Testis (tissue), 2 donors: Measurements from ENCODE around the gene PRM3.

Experiments used
- POLR2A ChIP-seq: fragments of 450-650 bp; IDR thresholded peaks from one replicate; pipeline ENCODE4 v1.6.1; 2017; ENCODE audit warnings: antibody characterized with exemption, mild to moderate bottlenecking, moderate library complexity
- TF ChIP-seq, protein P1 (sequence below), 3 experiments: fragments of 450-650 bp in 2 of 3; fragments of 200-600 bp in 1 of 3; sonication (generic) in 1 of 3; IDR thresholded peaks; one replicate each; pipeline ENCODE4 v1.5.1; 2016 to 2019; ENCODE audit warnings: antibody characterized with exemption in 3 of 3, mild to moderate bottlenecking in 2 of 3, moderate library complexity in 1 of 3

DNA sequence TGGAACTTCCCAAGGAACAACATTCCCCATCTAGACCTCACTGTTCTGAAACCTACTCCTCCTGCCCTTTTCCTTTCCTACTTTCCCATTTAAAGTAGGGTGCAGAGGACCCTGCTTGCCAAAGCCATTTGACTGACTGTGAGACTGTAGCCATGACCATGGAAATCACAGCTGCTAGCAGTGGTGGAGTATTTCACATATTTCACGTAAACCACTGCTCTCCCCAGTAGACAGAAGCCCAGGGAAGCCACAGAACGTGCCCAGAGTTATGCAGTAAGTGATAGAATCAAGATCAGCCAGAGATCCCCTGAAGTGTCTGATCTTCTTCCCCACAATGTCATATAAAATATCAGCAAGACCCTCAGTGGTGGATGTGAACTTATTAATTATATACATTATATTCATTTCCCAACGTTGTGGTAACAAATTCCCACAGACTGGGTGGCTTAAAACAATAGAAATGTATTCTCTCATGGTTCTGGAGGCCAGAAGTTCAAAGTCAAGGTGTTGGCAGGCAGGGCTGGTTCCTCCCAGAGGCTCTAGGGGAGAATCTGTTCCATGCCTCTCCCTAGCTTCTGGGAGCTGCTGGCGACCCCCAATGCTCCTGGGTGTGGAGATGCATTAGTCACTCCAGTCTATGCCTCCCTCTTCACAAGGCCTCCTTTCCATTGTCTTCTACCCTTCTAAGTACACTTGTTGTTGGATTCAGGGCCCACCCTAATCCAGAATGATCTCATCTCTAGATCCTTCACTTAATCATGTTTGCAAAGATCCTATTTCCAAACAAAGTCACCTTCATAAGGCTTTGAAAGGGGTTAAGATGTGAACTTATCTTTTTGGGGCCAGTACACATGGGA, 28.4 kb upstream of the PRM3 start:
- TF ChIP-seq, protein P1, sequence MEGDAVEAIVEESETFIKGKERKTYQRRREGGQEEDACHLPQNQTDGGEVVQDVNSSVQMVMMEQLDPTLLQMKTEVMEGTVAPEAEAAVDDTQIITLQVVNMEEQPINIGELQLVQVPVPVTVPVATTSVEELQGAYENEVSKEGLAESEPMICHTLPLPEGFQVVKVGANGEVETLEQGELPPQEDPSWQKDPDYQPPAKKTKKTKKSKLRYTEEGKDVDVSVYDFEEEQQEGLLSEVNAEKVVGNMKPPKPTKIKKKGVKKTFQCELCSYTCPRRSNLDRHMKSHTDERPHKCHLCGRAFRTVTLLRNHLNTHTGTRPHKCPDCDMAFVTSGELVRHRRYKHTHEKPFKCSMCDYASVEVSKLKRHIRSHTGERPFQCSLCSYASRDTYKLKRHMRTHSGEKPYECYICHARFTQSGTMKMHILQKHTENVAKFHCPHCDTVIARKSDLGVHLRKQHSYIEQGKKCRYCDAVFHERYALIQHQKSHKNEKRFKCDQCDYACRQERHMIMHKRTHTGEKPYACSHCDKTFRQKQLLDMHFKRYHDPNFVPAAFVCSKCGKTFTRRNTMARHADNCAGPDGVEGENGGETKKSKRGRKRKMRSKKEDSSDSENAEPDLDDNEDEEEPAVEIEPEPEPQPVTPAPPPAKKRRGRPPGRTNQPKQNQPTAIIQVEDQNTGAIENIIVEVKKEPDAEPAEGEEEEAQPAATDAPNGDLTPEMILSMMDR (IDR thresholded peaks at IDR 0.05): no peak
- TF ChIP-seq POLR2A: no peak
